Embryonic facial prominence (tissue), 1 donor: Measurements from ENCODE around the gene GOLGA8M.
"Not testable (repeated sequence)": the region's sequence is repeated elsewhere in the genome, so short reads cannot be mapped to it uniquely, and the experiment has no call there.

Source experiments
- DNase-seq: peaks from one replicate; pipeline ENCODE4 v3.0.0-alpha.2; 2016; ENCODE audit errors: extremely low spot score

GOLGA8M gene, protein sequence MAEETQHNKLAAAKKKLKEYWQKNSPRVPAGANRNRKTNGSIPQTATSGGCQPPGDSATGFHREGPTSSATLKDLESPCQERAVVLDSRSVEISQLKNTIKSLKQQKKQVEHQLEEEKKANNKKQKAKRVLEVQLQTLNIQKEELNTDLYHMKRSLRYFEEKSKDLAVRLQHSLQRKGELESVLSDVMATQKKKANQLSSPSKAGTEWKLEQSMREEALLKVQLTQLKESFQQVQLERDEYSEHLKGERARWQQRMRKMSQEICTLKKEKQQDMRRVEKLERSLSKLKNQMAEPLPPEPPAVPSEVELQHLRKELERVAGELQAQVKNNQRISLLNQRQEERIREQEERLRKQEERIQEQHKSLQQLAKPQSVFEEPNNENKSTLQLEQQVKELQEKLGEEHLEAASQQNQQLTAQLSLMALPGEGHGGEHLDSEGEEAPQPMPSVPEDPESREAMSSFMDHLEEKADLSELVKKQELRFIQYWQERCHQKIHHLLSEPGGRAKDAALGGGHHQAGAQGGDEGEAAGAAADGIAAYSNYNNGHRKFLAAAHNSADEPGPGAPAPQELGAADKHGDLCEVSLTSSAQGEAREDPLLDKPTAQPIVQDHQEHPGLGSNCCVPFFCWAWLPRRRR

DNA sequence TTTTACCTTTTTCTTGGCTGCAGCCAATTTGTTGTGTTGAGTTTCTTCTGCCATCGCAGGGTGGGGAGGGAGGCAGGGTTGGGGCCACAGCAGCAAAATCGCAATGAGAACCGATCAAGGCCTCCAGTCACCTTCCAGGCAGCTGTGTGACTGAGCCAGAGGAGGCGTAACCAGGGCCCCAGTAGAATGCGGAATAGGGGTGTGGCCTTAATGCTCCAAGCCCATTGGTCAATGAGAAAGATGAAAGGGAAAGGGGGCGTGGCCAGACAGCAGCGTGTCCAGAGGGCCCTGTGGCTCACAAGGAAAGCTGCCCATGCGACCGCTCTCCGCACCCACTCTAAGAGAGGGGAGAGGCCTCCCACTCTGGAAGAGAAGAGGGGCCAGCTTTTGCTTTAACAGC is at the start of gene GOLGA8M:
TSS of gene GOLGA8M (minus strand) at position 152 of the 400 bp plus-strand sequence. CDS start at position 54, 98 bp downstream.
- DNase-seq = not testable (repeated sequence)

DNA sequence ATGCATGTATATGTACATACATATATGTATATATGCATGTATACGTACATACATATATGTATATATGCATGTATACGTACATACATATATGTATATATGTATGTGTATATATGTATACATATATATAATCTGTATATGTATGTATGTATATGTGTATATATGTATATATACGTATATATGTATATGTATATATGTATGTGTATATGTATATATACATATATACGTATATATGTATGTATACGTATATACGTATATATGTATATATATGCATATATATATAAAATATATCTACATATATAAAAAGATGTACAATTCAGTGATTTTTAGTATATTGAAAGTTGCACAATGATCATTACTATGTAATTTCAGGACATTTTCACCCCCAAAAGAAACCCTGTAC is 30.7 kb upstream of the GOLGA8M start:
- DNase-seq = not testable (repeated sequence)

DNA sequence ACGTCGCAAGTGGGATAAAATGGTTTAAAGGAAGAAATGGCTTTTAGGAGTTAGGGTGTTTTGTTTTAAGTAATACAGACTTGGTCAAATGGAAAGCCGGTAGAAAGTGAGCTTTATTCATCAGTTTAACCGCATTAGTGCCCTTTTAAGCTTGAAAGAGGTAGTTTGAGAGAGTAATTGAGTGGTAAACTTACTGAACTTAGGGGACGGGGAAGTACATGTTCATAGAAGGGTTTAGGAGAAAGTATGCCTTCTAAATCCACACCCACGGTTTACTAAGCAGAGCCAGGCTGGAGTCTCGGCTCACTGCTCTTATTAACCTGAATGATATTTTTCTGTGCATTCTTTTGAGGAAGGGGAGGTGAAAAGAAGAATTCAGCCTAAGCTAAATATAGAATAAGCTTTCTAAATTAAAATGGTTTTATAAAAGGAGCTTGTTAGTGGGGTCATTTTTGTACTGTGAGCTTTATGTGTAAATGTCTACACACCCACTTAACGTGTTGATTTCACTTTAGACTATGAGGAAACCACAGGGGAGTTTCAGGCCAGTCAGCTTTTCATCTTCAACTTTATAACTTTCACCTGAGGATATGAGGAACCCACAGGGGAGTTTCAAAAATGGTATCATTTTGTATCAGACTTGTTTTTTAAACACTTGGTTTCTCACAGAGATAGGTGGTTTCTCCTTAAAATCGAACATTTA is 26.5 kb upstream of the GOLGA8M start:
- DNase-seq = not testable (repeated sequence)

DNA sequence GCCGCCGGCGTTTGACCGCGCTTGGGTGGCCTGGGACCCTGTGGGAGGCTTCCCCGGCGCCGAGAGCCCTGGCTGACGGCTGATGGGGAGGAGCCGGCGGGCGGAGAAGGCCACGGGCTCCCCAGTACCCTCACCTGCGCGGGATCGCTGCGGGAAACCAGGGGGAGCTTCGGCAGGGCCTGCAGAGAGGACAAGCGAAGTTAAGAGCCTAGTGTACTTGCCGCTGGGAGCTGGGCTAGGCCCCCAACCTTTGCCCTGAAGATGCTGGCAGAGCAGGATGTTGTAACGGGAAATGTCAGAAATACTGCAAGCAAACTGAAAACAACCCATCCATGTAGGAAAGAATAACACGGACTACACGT is 26.0 kb upstream of the GOLGA8M start:
- not testable (repeated sequence) for DNase-seq

DNA sequence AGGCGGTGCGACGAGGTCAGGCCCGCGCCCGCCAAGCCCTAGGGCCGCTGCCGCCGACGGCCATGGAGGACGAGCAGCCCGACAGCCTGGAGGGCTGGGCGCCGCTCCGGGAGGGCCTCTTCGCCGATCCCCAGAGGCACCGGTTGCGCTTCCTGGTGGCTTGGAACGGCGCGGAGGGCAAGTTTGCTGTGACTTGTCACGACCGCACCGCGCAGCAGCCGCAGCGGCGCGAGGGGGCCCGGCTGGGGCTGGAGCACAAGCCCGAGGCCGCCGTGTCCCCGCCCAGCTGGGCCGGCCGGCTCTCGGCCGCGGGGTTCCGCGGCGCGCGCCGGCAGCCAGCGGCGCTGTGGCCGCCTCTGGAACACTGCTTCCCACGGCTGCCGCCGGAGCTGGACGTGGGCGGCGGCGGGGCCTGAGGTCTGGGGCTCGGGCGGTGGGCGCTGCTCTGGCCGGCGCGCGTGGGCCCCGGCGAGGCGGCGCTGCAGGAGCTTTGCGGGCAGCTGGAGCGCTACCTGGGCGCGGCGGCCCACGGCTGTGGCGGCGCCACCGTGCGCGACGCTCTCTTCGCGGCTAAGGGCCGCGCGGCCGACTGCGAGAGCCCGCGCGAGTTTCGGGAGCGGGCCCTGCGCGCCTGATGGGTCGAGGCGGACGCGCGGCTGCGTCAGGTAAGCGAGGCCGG is 25.4 kb upstream of the GOLGA8M start:
- not testable (repeated sequence) for DNase-seq

DNA sequence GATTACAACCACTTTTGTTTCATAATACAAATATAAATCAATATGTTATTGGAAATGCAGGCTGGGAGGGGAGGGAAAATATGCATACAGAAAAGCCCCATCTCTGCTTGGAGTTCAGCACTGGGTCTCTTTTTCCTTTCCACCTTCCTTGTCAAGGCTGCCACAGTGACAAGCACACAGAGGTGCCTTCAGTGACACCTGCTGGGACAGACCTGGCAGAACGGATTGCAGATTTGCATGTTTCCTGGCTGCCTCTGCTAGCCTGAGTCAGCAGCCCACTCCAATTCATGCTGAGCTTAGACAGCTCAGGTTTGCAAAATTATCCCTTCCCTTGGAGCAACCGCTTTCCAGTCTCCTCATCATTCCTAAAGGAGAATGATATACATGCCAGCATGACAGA is 15.8 kb upstream of the GOLGA8M start:
- not testable (repeated sequence) for DNase-seq

DNA sequence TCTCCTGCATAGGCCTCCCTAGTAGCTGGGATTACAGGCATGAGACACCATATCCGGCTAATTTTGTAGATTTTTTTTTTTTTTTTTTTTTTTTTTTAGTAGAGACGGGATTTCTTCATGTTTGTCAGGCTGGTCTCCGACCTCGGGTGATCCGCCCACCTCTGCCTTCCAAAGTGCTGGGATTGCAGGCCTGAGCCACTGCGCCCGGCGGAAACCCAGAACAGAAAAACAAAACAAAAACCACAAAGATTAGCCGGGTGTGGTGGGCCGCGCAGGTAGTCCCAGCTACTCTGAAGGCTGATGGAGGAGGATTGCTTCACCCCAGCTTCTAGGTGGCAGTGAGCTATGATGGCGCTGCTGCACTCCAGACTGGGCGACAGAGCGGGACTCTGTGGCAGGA is 14.8 kb upstream of the GOLGA8M start:
- not testable (repeated sequence) for DNase-seq

DNA sequence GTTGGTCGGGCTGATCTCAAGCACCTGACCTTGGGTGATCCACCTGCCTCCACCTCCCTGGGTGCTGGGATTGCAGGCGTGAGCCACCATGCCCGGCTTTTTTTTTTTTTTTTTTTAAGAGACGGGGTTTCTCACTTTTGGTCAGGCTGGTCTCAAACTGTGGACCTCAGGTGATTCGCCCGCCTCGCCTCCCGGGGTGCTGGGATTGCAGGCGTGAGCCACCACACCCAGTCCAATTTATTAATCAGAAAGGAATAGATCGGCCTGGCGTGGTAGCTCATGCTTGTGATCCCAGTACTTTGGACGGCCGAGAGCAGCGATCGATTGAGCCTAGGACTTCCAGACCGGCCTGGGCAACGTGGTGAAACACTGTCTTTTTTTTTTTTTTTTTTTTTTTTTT is 13.9 kb upstream of the GOLGA8M start:
- DNase-seq = no peak

DNA sequence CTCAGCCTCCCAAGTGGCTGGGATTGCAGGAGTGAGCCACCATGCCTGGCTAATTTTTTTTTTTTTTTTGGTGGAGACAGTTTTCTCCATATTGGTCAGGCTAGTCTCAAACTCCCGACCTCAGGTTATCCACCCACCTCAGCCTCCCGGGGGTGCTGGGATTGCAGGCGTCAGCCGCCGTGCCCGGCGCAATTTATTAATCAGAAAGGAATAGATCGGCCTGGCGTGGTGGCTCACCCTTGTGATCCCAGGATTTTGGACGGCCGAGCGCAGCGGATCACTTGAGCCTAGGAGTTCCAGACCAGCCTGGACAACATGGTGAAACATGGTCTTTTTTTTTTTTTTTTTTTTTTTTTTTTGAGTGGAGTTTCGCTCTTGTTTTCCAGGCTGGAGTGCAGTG is 13.3 kb upstream of the GOLGA8M start:
- no peak for DNase-seq

DNA sequence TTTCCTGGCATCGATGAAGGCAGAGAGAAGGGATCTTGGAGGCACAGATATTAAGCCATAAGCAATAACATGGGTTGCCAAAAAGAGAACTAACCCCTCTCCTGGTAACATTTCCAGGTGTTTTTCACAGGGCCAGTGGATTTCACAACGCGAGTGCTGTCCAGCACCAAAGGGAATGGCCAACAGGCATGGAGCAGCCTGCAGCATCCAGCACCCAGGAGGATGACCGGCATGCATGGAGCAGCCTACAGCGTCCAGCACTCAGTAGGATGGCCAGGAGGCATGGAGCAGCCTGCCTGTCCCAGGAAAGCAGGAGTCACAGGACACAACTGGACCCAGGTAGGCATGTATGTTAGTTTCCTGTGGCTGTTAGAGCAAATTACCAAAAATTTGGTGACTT is 11.8 kb upstream of the GOLGA8M start:
- not testable (repeated sequence) for DNase-seq

DNA sequence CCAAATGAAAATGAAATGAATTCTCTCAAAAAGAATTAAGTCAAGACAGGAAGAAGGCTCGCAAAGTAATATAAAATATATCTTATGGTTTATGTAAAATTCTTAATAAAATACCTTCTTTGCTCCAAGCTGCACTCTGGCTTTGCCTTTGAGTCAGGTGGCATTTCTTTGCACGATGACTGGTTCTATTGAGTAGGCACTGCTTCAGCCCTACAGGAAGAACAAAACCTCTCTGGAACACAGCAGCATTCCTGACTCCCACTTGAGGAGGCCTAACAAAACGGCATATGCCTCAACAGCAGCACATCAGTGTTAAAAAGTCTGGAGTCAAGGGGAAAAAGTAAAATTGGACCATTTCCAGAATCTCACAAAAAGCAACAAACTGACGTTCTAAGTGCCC is 7.4 kb upstream of the GOLGA8M start:
- DNase-seq = not testable (repeated sequence)

DNA sequence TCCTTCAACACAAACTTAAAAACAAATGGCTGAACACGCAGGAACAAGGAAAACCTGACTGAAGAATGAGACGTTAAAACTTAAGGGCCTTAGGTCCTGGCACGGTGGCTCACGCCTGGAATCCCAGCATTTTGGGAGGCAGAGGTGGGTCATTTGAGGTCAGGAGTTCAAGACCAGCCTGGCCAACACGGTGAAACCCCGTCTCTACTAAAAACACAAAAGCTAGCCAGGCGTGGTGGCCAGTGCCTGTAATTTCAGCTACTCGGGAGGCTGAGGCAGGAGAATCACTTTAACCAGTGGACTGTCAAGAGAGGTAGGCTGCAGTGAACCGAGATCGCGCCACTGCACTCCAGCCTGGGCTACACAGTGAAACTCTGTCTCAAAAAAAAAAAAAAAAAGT is 6.4 kb upstream of the GOLGA8M start:
- not testable (repeated sequence) for DNase-seq

DNA sequence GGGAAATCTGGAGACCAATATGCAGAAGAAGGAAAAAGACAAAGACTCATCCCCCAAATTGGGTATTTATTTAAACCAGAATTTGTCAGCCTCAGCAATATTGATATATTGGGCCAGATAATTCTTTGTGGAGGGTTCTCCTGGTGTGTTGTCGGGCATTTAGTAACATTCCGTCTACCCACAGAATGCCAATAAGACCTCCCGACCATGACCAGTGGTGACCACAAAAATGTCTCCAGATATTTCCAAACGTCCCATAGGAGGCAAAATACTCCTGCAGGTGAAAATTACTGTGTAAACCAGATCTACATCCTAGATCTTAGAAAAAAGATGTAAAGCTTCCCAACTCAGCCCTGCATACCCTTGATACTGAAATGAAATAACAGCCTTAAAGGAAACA is 2.0 kb upstream of the GOLGA8M start:
- DNase-seq = not testable (repeated sequence)

DNA sequence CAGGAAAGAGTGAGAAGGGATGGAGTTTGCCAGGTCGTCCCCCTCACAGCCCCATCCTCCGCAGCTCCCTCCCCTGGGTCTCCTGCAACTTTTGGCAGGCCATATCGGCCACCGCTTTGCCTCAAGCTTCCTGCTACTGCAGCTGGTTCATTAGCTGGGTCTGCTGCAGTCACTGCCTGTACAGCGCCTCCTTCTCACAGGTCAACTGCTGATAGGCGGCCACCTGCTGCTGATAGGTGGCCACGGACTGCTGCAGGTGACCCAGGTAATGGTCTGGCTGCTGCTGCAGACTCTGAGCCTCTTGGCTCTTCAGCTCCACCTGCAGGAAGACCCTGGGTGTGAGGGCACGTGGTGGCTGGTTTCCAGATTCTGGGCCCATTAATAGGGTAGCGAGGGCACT is 8.3 kb downstream of the GOLGA8M start:
- DNase-seq = not testable (repeated sequence)

DNA sequence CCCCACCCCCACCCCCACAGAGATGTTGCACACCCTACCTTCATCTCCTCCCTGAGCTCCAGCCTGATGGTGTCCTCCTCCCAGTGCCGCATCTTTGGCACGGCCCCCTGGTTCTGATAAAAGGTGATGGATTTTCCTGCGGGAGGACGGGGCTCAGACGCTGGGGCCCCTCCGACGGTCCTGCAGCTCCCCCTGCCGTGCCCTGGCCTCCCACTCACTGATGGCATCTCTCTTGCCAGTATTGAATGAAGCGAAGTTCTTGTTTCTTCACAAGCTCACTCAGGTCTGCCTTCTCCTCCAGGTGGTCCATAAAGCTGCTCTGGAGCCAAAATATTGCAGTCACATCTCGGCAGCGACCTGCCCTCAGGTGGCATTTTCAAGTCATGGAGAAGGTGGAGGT is 9.8 kb downstream of the GOLGA8M start:
- DNase-seq = not testable (repeated sequence)

DNA sequence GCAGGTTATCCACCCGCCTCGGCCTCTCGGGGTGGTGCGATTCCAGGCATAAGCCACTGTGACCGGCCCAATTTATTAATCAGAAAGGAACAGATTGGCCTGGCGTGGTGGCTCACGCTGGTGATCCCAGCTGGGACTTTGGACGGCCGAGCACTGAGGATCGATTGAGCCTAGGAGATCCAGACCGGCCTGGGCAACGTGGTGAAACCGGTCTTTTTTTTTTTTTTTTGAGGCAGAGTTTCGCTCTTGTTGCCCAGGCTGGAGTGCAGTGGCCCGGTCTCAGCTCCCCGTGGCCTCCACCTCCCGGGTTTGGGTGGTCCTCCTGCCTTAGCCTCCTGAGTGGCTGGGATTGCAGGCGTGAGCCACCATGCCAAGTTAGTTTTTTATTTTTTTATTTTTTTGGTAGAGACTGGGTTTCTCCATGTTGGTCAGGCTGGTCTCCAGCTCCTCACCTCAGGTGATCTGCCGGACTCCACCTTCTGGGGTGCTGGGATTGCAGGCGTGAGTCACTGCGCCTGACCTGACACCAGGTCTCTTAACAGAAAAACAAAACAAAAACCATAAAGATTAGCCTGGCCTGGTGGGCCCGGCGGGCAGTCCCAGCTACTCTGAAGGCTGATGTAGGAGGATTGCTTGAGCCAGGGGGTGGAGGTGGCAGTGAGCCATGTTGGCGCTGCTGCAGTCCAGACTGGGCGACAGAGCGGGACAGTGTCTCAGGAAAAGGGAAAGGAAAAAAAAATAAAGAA is 18.0 kb downstream of the GOLGA8M start:
- DNase-seq = not testable (repeated sequence)

DNA sequence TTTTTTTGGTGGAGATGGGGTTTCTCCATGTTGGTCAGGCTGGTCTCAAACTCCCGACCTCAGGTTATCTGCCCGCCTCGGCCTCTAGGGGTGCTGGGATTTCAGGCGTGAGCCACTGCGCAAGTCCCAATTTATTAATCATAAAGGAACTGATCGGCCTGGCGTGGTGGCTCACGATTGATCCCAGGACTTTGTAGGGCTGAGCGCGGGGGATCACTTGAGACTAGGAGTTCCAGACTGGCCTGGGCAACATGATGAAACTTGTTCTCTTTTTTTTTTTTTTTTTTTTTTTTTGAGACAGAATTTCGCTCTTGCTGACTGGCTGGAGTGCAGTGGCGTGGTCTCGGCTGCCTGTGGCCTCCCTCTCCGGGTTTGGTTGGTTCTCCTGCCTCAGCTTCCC is 19.2 kb downstream of the GOLGA8M start:
- not testable (repeated sequence) for DNase-seq

DNA sequence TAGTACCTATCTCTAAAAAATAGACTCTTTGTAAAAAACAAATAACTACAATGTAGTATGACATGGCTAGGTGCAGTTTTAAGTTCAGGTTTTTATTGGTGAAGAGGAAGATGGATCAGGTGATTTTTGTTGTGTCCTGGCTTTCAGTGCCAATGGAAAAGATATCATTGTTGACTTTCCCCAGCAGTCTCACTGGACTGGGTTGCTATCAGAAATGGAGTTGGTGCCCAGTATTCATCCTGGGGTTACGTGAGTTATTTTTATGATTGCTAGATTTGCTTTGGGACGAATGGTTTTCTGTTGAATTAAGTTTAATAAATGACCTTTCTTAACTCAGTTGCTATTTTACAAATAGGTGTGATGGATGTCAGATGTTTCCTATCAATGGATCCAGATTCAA is 38.7 kb downstream of the GOLGA8M start:
- DNase-seq = not testable (repeated sequence)

DNA sequence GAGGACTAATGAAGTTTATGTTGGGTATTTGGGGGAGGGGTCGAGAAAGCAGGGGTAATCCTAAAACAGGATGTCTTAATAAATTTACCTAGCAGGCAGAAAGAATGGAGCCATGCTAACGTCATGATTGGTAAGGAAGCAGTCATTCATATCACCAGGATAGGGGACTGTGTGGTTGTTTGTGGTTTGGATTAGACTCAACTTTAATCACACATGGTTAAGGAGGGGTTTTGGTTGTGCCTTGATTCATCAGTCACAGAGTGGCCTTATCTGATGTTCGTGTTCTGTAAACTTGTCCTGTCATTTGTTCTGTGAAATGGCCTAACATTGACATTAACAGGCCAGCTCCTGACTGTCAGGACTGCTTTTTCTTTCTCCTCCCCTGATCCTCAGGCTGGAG is 40.1 kb downstream of the GOLGA8M start:
- not testable (repeated sequence) for DNase-seq

DNA sequence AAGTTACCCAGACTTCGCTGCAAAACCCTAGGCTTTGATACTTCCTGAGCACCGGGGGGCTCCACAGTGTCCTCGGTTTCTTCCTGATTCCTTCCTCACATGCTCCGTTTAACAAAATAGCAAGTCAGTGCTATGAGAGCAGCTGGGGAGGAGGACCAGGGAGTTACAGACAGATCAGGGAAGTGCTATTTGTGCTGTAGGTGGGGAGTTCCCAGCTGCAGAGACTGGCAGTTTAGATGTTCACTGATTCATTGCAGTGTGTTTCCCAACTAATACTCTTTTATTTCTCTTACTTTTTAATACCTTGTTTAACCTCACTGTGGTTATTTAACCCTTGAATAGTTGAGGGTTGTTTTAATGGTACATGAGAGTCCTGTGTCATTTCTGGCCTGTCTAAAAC is 45.8 kb downstream of the GOLGA8M start:
- DNase-seq = not testable (repeated sequence)

DNA sequence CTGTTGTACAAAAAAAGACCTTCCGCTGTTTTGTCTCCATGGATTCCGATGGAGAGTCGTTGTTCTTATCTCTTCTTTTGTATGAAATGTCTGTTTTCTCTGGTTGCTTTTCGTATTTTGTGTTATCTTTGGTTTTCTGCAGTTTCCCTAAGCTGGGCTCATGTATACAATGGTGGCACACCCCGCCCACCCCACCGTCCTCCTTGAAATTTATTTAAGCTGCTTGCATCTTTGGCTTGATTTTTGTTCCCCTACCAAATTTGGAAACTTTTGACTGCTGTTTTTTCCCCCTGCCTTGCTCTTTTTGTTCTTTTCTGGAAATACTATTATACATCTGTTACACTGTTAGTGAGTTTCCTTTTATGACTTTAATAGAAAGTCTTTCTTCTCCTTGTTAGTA is 47.6 kb downstream of the GOLGA8M start:
- not testable (repeated sequence) for DNase-seq
